ENCODE results near the gene FBXO9. TPM values are rescaled to one million over a fixed set of nuclear protein-coding genes. Genes with fewer than 3 reads are reported as not detected.

The FBXO9 gene
- 10 to 100 TPM; 58.5 to 95.5 (median 73.1) TPM for total RNA-seq

GRCh38 chr6:53065266-53066076, at the start of gene FBXO9:
Gene FBXO9, plus strand, starts transcription at chr6:53065404. Its CDS starts 386 bp downstream, at chr6:53065790.
- intact Hi-C loops (cut with DNase I): no loop called here
- Histone ChIP-seq H3K4me1 (peaks cover 32 to 62% (median 59%) of the 10 kb centered on the region in 4 donors), H3K36me3 (peaks cover 0 to 6% (median 0%) of the 10 kb centered on the region in 4 donors), H3K27ac (replicated peaks in 1 of 4) (peak within 1 kb of the TSS; percentile 93 to 96 (median 94)), H3K4me3 (peak within 1 kb of the TSS; percentile 76 to 93 (median 81)), H3K27me3 (no peaks in the 10 kb centered on the region), H3K9me3 (no peaks in the 10 kb centered on the region)
- WGBS: under 1% methylated on average over 51 of the region's 78 CpGs
- TF ChIP-seq POLR2AphosphoS5 (IDR thresholded peaks at IDR 0.05) (peak; percentile 68 to 77), EP300 (IDR thresholded peaks at IDR 0.05) (no peak), CTCF (IDR thresholded peaks at IDR 0.05) (no peak), POLR2A (IDR thresholded peaks at IDR 0.05; ENCODE audit: low read depth) (peak; percentile 4)
- DNase-seq (ENCODE audit: extremely low spot score): no peak

GRCh38 chr6:53015486-53015885, 49.7 kb upstream of the FBXO9 start:
- DNase-seq (ENCODE audit: extremely low spot score): no peak
- no peaks in the 10 kb centered on the region for H3K9me3 ChIP-seq
- no peak overlapping the region for H3K4me3 ChIP-seq
- TF ChIP-seq POLR2A (IDR thresholded peaks at IDR 0.05; ENCODE audit: low read depth) (no peak), CTCF (IDR thresholded peaks at IDR 0.05) (no peak), EP300 (IDR thresholded peaks at IDR 0.05) (no peak), POLR2AphosphoS5 (IDR thresholded peaks at IDR 0.05) (no peak)
- no peak overlapping the region for H3K27ac ChIP-seq (replicated peaks in 1 of 4)
- no peaks in the 10 kb centered on the region for H3K27me3 ChIP-seq
- H3K36me3 ChIP-seq: peaks cover 59 to 97% (median 80%) of the 10 kb centered on the region in 4 donors
- WGBS: 86% methylated on average over 1 of the region's 1 CpG
- H3K4me1 ChIP-seq: peaks cover 0 to 12% (median 3%) of the 10 kb centered on the region in 4 donors
- intact Hi-C loops (cut with DNase I): no loop called here

GRCh38 chr6:53018446-53018845, 46.8 kb upstream of the FBXO9 start:
- Histone ChIP-seq H3K36me3 (peaks cover 38 to 78% (median 51%) of the 10 kb centered on the region in 4 donors), H3K27ac (replicated peaks in 1 of 4) (no peak overlapping the region), H3K4me1 (peaks cover 0 to 5% (median 2%) of the 10 kb centered on the region in 4 donors), H3K27me3 (no peaks in the 10 kb centered on the region), H3K9me3 (no peaks in the 10 kb centered on the region), H3K4me3 (no peak overlapping the region)
- no peak for DNase-seq (ENCODE audit: extremely low spot score)
- WGBS: 88% methylated on average over 2 of the region's 2 CpGs
- intact Hi-C loops (cut with DNase I): no loop called here
- TF ChIP-seq POLR2AphosphoS5 (IDR thresholded peaks at IDR 0.05): no peak
- no peak for TF ChIP-seq CTCF (IDR thresholded peaks at IDR 0.05)
- TF ChIP-seq POLR2A (IDR thresholded peaks at IDR 0.05; ENCODE audit: low read depth): no peak
- no peak for TF ChIP-seq EP300 (IDR thresholded peaks at IDR 0.05)

GRCh38 chr6:53020005-53020744, 45.0 kb upstream of the FBXO9 start:
- 72% methylated on average over 3 of the region's 3 CpGs for WGBS
- Histone ChIP-seq H3K36me3 (peaks cover 30 to 73% (median 37%) of the 10 kb centered on the region in 4 donors), H3K27me3 (no peaks in the 10 kb centered on the region), H3K4me3 (no peak overlapping the region), H3K27ac (replicated peaks in 1 of 4) (no peak overlapping the region), H3K4me1 (no peaks in the 10 kb centered on the region), H3K9me3 (no peaks in the 10 kb centered on the region)
- TF ChIP-seq POLR2AphosphoS5 (IDR thresholded peaks at IDR 0.05) (no peak), POLR2A (IDR thresholded peaks at IDR 0.05; ENCODE audit: low read depth) (no peak), EP300 (IDR thresholded peaks at IDR 0.05) (no peak), CTCF (IDR thresholded peaks at IDR 0.05) (no peak)
- DNase-seq (ENCODE audit: extremely low spot score): no peak
- intact Hi-C loops (cut with DNase I): no loop called here
